Suprapubic skin (tissue), 4 donors: ENCODE data around the gene CWF19L1.

ENCODE experiments used
- POLR2A ChIP-seq, 2 donors: fragments of 450-650 bp; IDR thresholded peaks; one replicate each; pipeline ENCODE4 v1.6.1; 2017; ENCODE audit warnings: antibody characterized with exemption in 2 of 2, mild to moderate bottlenecking in 2 of 2, moderate library complexity in 2 of 2
- POLR2AphosphoS5 ChIP-seq, 3 donors: sonication (generic); formaldehyde crosslinking; IDR thresholded peaks; one replicate each; pipeline ENCODE4 v1.6.1; 2017; ENCODE audit warnings: antibody characterized with exemption in 3 of 3
- TF ChIP-seq, protein P1 (sequence below), 2 donors: fragments of 200-600 bp in 1 of 2; fragments of 450-650 bp in 1 of 2; sonication (generic) in 1 of 2; IDR thresholded peaks; one replicate each; pipeline ENCODE4 v1.5.1; 2016 to 2019; ENCODE audit warnings: antibody characterized with exemption in 2 of 2, mild to moderate bottlenecking in 1 of 2, moderate library complexity in 1 of 2

DNA sequence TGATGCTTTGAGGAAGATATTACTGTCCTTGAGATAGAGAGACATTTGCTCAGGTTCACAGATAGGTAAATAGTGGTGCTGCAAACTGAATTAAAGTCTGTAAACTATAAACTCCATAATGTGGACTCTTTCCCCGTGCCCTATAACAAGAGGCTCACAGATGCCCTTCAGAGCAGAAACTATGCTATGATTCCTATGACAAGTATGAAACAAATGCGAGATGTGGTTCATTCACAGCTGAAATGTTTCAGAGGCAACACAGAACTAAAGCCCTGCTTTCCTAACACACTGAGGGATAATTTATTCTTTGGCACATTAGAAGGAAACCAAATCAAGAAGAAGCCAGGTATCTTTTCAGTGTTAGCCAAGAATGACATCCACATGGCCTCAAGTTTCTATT lies 51.4 kb downstream of the CWF19L1 start:
- TF ChIP-seq, protein P1, sequence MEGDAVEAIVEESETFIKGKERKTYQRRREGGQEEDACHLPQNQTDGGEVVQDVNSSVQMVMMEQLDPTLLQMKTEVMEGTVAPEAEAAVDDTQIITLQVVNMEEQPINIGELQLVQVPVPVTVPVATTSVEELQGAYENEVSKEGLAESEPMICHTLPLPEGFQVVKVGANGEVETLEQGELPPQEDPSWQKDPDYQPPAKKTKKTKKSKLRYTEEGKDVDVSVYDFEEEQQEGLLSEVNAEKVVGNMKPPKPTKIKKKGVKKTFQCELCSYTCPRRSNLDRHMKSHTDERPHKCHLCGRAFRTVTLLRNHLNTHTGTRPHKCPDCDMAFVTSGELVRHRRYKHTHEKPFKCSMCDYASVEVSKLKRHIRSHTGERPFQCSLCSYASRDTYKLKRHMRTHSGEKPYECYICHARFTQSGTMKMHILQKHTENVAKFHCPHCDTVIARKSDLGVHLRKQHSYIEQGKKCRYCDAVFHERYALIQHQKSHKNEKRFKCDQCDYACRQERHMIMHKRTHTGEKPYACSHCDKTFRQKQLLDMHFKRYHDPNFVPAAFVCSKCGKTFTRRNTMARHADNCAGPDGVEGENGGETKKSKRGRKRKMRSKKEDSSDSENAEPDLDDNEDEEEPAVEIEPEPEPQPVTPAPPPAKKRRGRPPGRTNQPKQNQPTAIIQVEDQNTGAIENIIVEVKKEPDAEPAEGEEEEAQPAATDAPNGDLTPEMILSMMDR (IDR thresholded peaks at IDR 0.05), result no peak
- no peak for TF ChIP-seq POLR2A (IDR thresholded peaks at IDR 0.05)
- TF ChIP-seq POLR2AphosphoS5 (IDR thresholded peaks at IDR 0.05), result no peak
